Esophagus muscularis mucosa (tissue), 4 donors: ENCODE measurements around the gene UVRAG. TPM values are rescaled to one million over a fixed set of nuclear protein-coding genes. Genes with fewer than 3 reads are reported as not detected.

ENCODE experiments used
- DNase-seq: peaks from one replicate; pipeline ENCODE4 v3.0.0-alpha.2; 2017; ENCODE audit errors: extremely low spot score
- H3K27ac ChIP-seq, 4 donors: fragments of 200-600 bp; sonication (generic); replicated peaks in 1 of 4; 1 replicate in 3 of 4; 2 replicates in 1 of 4; pipeline ENCODE4 v1.5.1; 2016 to 2019; ENCODE audit warnings: mild to moderate bottlenecking in 1 of 4
- H3K27me3 ChIP-seq, 4 donors: fragments of 200-600 bp; sonication (generic); one replicate each; pipeline versions ENCODE4 v1.5.1 to v1.6.0; 2016 to 2019
- H3K36me3 ChIP-seq, 4 donors: fragments of 200-600 bp; sonication (generic); one replicate each; pipeline ENCODE4 v1.5.1; 2016 to 2019
- H3K4me1 ChIP-seq, 4 donors: fragments of 200-600 bp; sonication (generic); one replicate each; pipeline ENCODE4 v1.5.1; 2016 to 2019
- H3K4me3 ChIP-seq, 4 donors: fragments of 200-600 bp; sonication (generic); 1 replicate in 2 of 4; 2 replicates in 2 of 4; pipeline ENCODE4 v1.5.1; 2016 to 2019; ENCODE audit warnings: mild to moderate bottlenecking in 4 of 4, moderate library complexity in 1 of 4
- H3K9me3 ChIP-seq, 4 donors: fragments of 200-600 bp; sonication (generic); 1 replicate in 3 of 4; 2 replicates in 1 of 4; pipeline ENCODE4 v1.5.1; 2016 to 2019
- EP300 ChIP-seq: sonication (generic); formaldehyde crosslinking; IDR thresholded peaks from one replicate; pipeline ENCODE4 v1.6.1; 2017; ENCODE audit warnings: antibody characterized with exemption
- POLR2A ChIP-seq: fragments of 450-650 bp; IDR thresholded peaks from one replicate; pipeline ENCODE4 v1.6.1; 2017; ENCODE audit warnings: antibody characterized with exemption, moderate library complexity, mild to moderate bottlenecking, low read depth
- POLR2AphosphoS5 ChIP-seq, 2 donors: sonication (generic); formaldehyde crosslinking; IDR thresholded peaks; one replicate each; pipeline ENCODE4 v1.6.1; 2017; ENCODE audit warnings: antibody characterized with exemption in 2 of 2
- WGBS: methylation state at CpG from one replicate; pipeline ENCODE4 v1.1.5; 2018; 5-methylcytosine and 5-hydroxymethylcytosine counted together
- intact Hi-C: fragments of 100-400 bp; cut with DNase I; formaldehyde crosslinking; loops from one replicate; pipeline ENCODE4 v1.15.1; 2023
- total RNA-seq, 4 donors: library from RNA; depleted of rRNA; stranded (reverse); fragments of >200 nt; gene quantifications; one replicate each; pipeline versions ENCODE4 v1.1.0 to v1.2.1, GENCODE V29; 2016
- TF ChIP-seq, protein P1 (sequence below), 3 experiments: fragments of 200-600 bp in 2 of 3; fragments of 450-650 bp in 1 of 3; sonication (generic) in 2 of 3; IDR thresholded peaks; one replicate each; pipeline ENCODE4 v1.5.1; 2017 to 2019; ENCODE audit warnings: antibody characterized with exemption in 3 of 3, mild to moderate bottlenecking in 2 of 3, moderate library complexity in 1 of 3

The UVRAG gene
- total RNA-seq, 4 donors from 2014 or later: 30.6 to 37.4 (median 34.7) TPM

DNA sequence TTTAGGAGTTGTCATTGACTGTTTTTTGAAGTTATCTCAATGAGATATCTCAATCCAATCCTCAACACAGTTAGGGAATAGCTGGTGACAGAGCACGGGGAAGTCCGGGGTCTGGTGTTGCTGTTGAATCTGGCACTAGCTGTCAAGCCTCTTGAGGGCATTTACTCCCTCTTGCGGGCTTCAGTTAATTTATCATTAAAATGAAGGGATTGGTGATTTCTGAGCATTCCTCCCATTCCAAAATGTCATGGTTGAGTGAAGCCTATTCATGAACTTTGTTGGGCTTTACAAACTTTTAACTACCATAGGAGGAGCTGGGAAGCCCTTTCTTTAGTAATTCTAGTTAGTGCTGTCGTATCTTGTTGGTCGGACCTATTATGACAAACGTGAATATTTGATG, 40.2 kb downstream of the UVRAG start:
- peaks cover 0 to 19% (median 2%) of the 10 kb centered on the region in 4 donors for H3K36me3 ChIP-seq
- intact Hi-C loops: no loop called here
- H3K27me3 ChIP-seq: no peaks in the 10 kb centered on the region
- no peak for DNase-seq
- H3K9me3 ChIP-seq: no peaks in the 10 kb centered on the region
- peaks cover 19 to 34% (median 32%) of the 10 kb centered on the region in 4 donors for H3K4me1 ChIP-seq
- no peak overlapping the region for H3K4me3 ChIP-seq
- TF ChIP-seq POLR2A (no peak), POLR2AphosphoS5 (IDR thresholded peaks at IDR 0.05) (no peak), EP300 (no peak)
- TF ChIP-seq, protein P1, sequence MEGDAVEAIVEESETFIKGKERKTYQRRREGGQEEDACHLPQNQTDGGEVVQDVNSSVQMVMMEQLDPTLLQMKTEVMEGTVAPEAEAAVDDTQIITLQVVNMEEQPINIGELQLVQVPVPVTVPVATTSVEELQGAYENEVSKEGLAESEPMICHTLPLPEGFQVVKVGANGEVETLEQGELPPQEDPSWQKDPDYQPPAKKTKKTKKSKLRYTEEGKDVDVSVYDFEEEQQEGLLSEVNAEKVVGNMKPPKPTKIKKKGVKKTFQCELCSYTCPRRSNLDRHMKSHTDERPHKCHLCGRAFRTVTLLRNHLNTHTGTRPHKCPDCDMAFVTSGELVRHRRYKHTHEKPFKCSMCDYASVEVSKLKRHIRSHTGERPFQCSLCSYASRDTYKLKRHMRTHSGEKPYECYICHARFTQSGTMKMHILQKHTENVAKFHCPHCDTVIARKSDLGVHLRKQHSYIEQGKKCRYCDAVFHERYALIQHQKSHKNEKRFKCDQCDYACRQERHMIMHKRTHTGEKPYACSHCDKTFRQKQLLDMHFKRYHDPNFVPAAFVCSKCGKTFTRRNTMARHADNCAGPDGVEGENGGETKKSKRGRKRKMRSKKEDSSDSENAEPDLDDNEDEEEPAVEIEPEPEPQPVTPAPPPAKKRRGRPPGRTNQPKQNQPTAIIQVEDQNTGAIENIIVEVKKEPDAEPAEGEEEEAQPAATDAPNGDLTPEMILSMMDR (IDR thresholded peaks at IDR 0.05): no peak
- no peak overlapping the region for H3K27ac ChIP-seq
- WGBS: 96% methylated on average over 6 of the region's 6 CpGs

DNA sequence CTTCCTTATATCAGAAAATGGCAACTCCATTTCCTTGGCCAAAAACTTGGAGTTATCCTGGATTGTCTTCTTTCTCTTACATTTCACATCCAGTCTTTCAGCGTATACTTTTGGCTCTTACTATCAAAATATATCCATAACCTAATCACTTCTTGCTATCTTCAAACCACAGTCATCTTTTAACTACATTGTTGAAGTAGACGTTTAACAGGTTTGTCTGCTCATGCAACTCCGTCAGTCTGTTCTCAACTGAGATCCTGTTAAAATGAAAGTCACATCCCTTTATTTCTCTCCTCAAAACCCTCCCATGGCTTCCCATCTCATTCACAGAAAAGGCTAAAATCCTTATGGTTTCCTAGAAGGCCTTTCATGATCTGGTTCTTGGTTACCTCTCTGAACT, 41.9 kb downstream of the UVRAG start:
- H3K27ac ChIP-seq: no peak overlapping the region
- H3K27me3 ChIP-seq: no peaks in the 10 kb centered on the region
- intact Hi-C loops: no loop called here
- no peaks in the 10 kb centered on the region for H3K9me3 ChIP-seq
- peaks cover 4 to 17% (median 16%) of the 10 kb centered on the region in 4 donors for H3K4me1 ChIP-seq
- no peak for DNase-seq
- TF ChIP-seq POLR2AphosphoS5 (IDR thresholded peaks at IDR 0.05) (no peak), EP300 (no peak), POLR2A (no peak)
- TF ChIP-seq, protein P1 (IDR thresholded peaks at IDR 0.05): no peak
- WGBS: 95% methylated on average over 3 of the region's 3 CpGs
- H3K36me3 ChIP-seq: peaks cover 0 to 19% (median 2%) of the 10 kb centered on the region in 4 donors
- H3K4me3 ChIP-seq: no peak overlapping the region

DNA sequence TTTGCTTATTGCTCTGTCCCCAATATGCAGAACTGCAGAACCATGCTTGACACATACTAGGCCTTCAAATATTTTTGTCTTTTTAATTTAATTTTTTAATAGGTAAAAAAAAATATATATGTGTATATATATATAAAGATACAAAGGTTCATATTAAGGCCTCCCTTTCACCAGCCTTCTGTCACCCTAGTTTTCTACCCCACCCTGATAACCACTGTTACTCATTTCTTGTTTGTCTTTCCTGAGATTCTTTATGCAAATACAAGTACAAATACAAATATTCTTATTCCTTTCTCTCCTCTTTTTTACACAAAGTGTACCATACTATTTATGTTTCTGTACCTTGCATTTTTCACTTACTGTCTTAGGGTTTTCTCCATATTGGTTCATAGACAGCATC, 43.0 kb downstream of the UVRAG start:
- peaks cover 4 to 17% (median 15%) of the 10 kb centered on the region in 4 donors for H3K4me1 ChIP-seq
- no peaks in the 10 kb centered on the region for H3K9me3 ChIP-seq
- no peaks in the 10 kb centered on the region for H3K27me3 ChIP-seq
- H3K27ac ChIP-seq: no peak overlapping the region
- no peak for DNase-seq
- H3K36me3 ChIP-seq: peaks cover 0 to 18% (median 0%) of the 10 kb centered on the region in 4 donors
- TF ChIP-seq EP300: no peak
- TF ChIP-seq POLR2AphosphoS5 (IDR thresholded peaks at IDR 0.05): no peak
- TF ChIP-seq POLR2A: no peak
- TF ChIP-seq, protein P1 (IDR thresholded peaks at IDR 0.05): no peak
- no peak overlapping the region for H3K4me3 ChIP-seq
- intact Hi-C loops: no loop called here

DNA sequence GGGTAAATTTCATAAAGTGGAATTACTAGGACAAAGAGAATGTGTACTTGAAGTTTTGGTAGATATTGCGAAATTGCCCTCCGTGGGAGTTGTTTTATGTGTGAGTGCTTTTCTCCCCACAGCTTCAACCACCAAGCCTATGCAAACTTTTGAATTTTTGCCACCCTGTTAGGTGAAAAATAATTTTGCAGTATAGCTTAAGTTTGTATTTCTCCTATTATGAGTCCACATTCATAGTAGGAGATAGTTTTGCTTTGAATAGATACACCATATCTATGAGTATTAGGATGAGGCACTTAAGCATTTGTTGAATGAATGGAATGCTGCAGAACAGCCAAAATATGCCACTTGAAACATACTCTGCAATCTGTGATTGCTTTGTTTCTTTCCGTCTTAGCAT, 43.6 kb downstream of the UVRAG start:
- intact Hi-C loops: no loop called here
- Histone ChIP-seq H3K27ac (no peak overlapping the region), H3K4me3 (no peak overlapping the region), H3K9me3 (no peaks in the 10 kb centered on the region), H3K4me1 (peaks cover 4 to 17% (median 15%) of the 10 kb centered on the region in 4 donors), H3K27me3 (no peaks in the 10 kb centered on the region), H3K36me3 (peaks cover 0 to 13% (median 0%) of the 10 kb centered on the region in 4 donors)
- 74% methylated on average over 3 of the region's 3 CpGs for WGBS
- TF ChIP-seq POLR2AphosphoS5 (IDR thresholded peaks at IDR 0.05): no peak
- no peak for TF ChIP-seq EP300
- TF ChIP-seq POLR2A: no peak
- TF ChIP-seq, protein P1 (IDR thresholded peaks at IDR 0.05): no peak
- no peak for DNase-seq

DNA sequence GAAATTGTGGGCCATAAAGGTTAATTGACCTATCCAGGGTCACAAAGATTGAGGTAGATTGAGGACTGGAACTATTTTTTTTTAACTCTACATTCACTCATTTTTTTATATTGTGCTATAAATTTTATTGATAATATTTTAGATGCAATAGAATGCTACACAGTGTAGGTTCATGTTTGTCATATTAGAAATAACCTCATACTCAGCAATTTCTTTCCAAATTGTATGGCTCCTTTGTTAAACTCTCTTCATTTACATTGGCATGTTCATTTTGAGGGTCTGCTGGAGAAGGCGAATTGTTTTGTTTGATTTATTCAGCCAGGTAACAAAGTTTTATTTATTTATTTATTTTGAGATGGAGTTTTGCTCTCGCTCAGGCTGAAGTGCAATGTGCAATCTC, 44.6 kb downstream of the UVRAG start:
- H3K4me1 ChIP-seq: peaks cover 4 to 17% (median 15%) of the 10 kb centered on the region in 4 donors
- 96% methylated on average over 2 of the region's 2 CpGs for WGBS
- H3K9me3 ChIP-seq: no peaks in the 10 kb centered on the region
- TF ChIP-seq, protein P1 (IDR thresholded peaks at IDR 0.05): no peak
- intact Hi-C loops: no loop called here
- no peak overlapping the region for H3K27ac ChIP-seq
- H3K4me3 ChIP-seq: no peak overlapping the region
- H3K27me3 ChIP-seq: no peaks in the 10 kb centered on the region
- H3K36me3 ChIP-seq: peaks cover 0 to 9% (median 0%) of the 10 kb centered on the region in 4 donors
- no peak for DNase-seq
